GM12878 (cell line): ENCODE data around the gene HTR7. TPM values are rescaled to one million over a fixed set of nuclear protein-coding genes. Genes with fewer than 3 reads are reported as not detected.

Source experiments
- ATF3 ChIP-seq: IDR thresholded peaks from 2 replicates; pipeline ENCODE4 v1.6.1; 2011; ENCODE audit warnings: low read depth, mild to moderate bottlenecking, low read length, moderate library complexity, borderline replicate concordance; ENCODE audit errors: extremely low read depth
- FOS ChIP-seq: IDR thresholded peaks from 3 replicates; pipeline ENCODE4 v1.6.1; 2011; ENCODE audit warnings: borderline replicate concordance; ENCODE audit not compliant: insufficient read length; ENCODE audit errors: extremely low read depth
- LARP7 ChIP-seq: fragments of 450-650 bp; IDR thresholded peaks from 2 replicates; pipeline ENCODE4 v1.6.1; 2017; ENCODE audit warnings: mild to moderate bottlenecking
- MYC ChIP-seq: IDR thresholded peaks from 2 replicates; pipeline ENCODE4 v1.6.1; 2011; ENCODE audit warnings: mild to moderate bottlenecking, low read length, moderate library complexity, inconsistent platforms; ENCODE audit not compliant: insufficient read depth, insufficient replicate concordance, insufficient read length, severe bottlenecking
- NFXL1 ChIP-seq: fragments of 450-650 bp; IDR thresholded peaks from 2 replicates; pipeline ENCODE4 v1.6.1; 2017; ENCODE audit warnings: antibody characterized with exemption, mild to moderate bottlenecking, borderline replicate concordance
- NR2C1 ChIP-seq: fragments of 450-650 bp; IDR thresholded peaks from 2 replicates; pipeline ENCODE4 v1.6.1; 2017; ENCODE audit warnings: antibody characterized with exemption, mild to moderate bottlenecking, moderate library complexity
- NRF1 ChIP-seq: conservative IDR thresholded peaks from 2 replicates; pipeline ENCODE4 v1.6.1; 2011; ENCODE audit warnings: mild to moderate bottlenecking, low read depth, low read length, improper control_type of control experiment
- PKNOX1 ChIP-seq: fragments of 450-650 bp; IDR thresholded peaks from 2 replicates; pipeline ENCODE4 v1.6.1; 2016; ENCODE audit warnings: mild to moderate bottlenecking
- RAD21 ChIP-seq: IDR thresholded peaks from 2 replicates; pipeline ENCODE4 v1.6.1; 2011; ENCODE audit warnings: mild to moderate bottlenecking, low read depth, low read length, moderate library complexity; ENCODE audit not compliant: insufficient read depth
- SMAD5 ChIP-seq: IDR thresholded peaks from 2 replicates; pipeline ENCODE4 v1.6.1; 2016; ENCODE audit warnings: antibody characterized with exemption, low read depth
- SMARCA5 ChIP-seq: fragments of 450-650 bp; IDR thresholded peaks from 2 replicates; pipeline ENCODE4 v1.6.1; 2017; ENCODE audit warnings: mild to moderate bottlenecking
- STAT3 ChIP-seq: IDR thresholded peaks from 2 replicates; pipeline ENCODE4 v1.6.1; 2011; ENCODE audit warnings: low read depth, low read length, improper control_type of control experiment
- TAF1 ChIP-seq: IDR thresholded peaks from 2 replicates; pipeline ENCODE4 v1.6.1; 2011; ENCODE audit warnings: mild to moderate bottlenecking, low read depth, low read length, borderline replicate concordance
- TCF7 ChIP-seq: IDR thresholded peaks from 2 replicates; pipeline ENCODE4 v1.6.1; 2014; ENCODE audit warnings: antibody characterized with exemption, borderline replicate concordance
- USF1 ChIP-seq: IDR thresholded peaks from 2 replicates; pipeline ENCODE4 v1.6.1; 2011; ENCODE audit warnings: borderline replicate concordance, low read depth, mild to moderate bottlenecking, moderate library complexity, mixed read lengths, low read length; ENCODE audit not compliant: insufficient read depth; ENCODE audit errors: extremely low read length
- YY1 ChIP-seq: IDR thresholded peaks from 2 replicates; pipeline ENCODE4 v1.6.1; 2011; ENCODE audit warnings: low read depth, mild to moderate bottlenecking, low read length
- ZBTB11 ChIP-seq: fragments of 450-650 bp; formaldehyde crosslinking; IDR thresholded peaks from 2 replicates; pipeline ENCODE4 v1.5.0; 2022; ENCODE audit warnings: mild to moderate bottlenecking, missing genetic modification characterization
- ZNF217 ChIP-seq: fragments of 450-650 bp; IDR thresholded peaks from 2 replicates; pipeline ENCODE4 v1.6.1; 2017; ENCODE audit warnings: antibody characterized with exemption, mild to moderate bottlenecking
- polyA plus RNA-seq, 11 experiments: library from polyadenylated mRNA; depleted of rRNA in 4 of 11; unstranded in 6 of 11; stranded (reverse) in 5 of 11; fragments of >200 nt; fragmentation: Nextera tagmentation in 4 of 11; fragmentation: Illumina TruSeq in 1 of 11; extraction: Ambion mirVana in 4 of 11; extraction: Trizol in 1 of 11; gene quantifications; 1 replicate in 1 of 11; 2 replicates in 10 of 11; pipeline versions ENCODE4 v1.2.1 to v1.2.3, GENCODE V29; 2011 to 2016; ENCODE audit warnings: inconsistent platforms in 2 of 11, missing spikeins in 2 of 11, low read depth in 1 of 11
- total RNA-seq, 4 experiments: library from RNA; depleted of rRNA in 3 of 4; stranded (reverse); fragments of >200 nt in 3 of 4; fragmentation: Illumina TruSeq in 1 of 4; extraction: Trizol in 1 of 4; gene quantifications; 2 replicates each; pipeline versions ENCODE4 v1.2.1 to v1.2.3, GENCODE V29; 2013 to 2021
- TF ChIP-seq, protein P1 (sequence below): fragments of 450-650 bp; formaldehyde crosslinking; IDR thresholded peaks from 2 replicates; pipeline ENCODE4 v1.4.0; 2022; ENCODE audit warnings: mild to moderate bottlenecking, moderate library complexity

The HTR7 gene
- total and polyA plus RNA-seq, 10 of the 15 experiments (the other 5 are each of a cell fraction or from before 2014, with no cell fraction given) = 0.01 to 1.3 (median 0.06) TPM; not detected in 4

DNA sequence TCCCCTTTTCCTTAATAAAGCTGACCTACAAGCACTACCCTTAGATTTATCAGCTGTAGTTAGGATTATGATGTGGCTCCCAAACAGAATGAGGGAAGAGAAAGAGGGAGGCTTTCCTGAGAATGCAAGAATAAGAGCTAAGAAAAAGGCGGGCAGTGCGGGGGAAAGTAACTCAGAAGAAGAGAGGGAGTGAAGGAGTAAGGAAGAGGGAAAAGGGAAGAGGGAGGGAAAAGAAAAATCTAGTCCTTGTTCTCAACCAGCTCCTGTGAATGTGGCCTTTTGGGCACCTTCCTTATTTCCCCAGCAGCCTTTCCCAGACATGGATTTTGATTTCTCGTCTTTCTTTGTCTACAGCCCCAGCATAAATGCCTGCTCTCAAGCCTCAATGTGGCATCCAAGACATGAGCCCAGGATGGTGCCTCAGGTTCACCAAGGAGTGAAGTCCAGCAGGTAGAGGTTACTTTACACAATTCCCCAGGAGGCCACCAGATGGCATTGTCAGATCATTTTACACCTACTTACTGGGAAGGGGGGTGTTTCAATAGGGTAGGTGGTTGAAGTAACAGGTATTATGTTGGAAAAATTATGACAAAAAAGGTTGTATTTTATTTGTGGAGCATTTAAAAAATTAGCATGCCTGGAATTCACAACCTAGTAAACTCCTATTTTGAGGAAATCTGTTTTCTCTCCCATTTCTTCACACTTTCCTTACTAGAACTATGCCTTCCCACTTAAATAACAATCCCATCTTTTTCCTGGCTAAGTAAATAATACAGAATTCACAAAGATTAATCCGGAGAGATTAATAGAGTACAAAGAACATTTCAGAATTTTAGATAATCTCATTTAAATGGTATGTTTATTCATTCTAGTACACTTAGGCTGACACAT, 106.5 kb downstream of the HTR7 start (continued):
- TF ChIP-seq ZBTB11 = no peak
- TF ChIP-seq YY1 = 0 out of 2 replicates have a peak, but pooled peaks have one; percentile 19
- no peak for TF ChIP-seq NRF1
- no peak for TF ChIP-seq PKNOX1
- TF ChIP-seq SMARCA5 = 0 out of 2 replicates have a peak, but pooled peaks have one; percentile 52
- TF ChIP-seq FOS = no peak
- no peak for TF ChIP-seq NFXL1
- peak; percentile 94 for TF ChIP-seq RAD21
- no peak for TF ChIP-seq LARP7
- no peak for TF ChIP-seq SMAD5
- no peak for TF ChIP-seq TAF1
- no peak for TF ChIP-seq ATF3
- TF ChIP-seq, protein P1, sequence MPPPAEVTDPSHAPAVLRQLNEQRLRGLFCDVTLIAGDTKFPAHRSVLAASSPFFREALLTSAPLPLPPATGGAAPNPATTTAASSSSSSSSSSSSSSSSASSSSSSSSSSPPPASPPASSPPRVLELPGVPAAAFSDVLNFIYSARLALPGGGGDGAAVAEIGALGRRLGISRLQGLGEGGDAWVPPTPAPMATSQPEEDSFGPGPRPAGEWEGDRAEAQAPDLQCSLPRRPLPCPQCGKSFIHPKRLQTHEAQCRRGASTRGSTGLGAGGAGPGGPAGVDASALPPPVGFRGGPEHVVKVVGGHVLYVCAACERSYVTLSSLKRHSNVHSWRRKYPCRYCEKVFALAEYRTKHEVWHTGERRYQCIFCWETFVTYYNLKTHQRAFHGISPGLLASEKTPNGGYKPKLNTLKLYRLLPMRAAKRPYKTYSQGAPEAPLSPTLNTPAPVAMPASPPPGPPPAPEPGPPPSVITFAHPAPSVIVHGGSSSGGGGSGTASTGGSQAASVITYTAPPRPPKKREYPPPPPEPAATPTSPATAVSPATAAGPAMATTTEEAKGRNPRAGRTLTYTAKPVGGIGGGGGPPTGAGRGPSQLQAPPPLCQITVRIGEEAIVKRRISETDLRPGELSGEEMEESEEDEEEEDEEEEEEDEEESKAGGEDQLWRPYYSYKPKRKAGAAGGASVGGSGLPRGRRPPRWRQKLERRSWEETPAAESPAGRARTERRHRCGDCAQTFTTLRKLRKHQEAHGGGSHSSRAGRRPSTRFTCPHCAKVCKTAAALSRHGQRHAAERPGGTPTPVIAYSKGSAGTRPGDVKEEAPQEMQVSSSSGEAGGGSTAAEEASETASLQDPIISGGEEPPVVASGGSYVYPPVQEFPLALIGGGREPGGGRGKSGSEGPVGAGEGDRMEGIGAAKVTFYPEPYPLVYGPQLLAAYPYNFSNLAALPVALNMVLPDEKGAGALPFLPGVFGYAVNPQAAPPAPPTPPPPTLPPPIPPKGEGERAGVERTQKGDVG = no peak
- TF ChIP-seq ZNF217 = no peak
- no peak for TF ChIP-seq TCF7
- TF ChIP-seq STAT3 = no peak
- TF ChIP-seq USF1 = no peak
- no peak for TF ChIP-seq MYC
- TF ChIP-seq NR2C1 = no peak
